Caco-2 (cell line): ENCODE data around the gene DOCK4. TPM values are rescaled to one million over a fixed set of nuclear protein-coding genes. Genes with fewer than 3 reads are reported as not detected.

Experiments
- BruUV-seq: library from RNA; stranded (reverse); fragments of 400-500 nt; replicated peaks from 2 replicates; lab custom pipeline; 2021; lab: Mats Ljungman, UMichigan
- CTCF ChIA-PET: fragments of 300-600 bp; sonication (Branson Sonifier 250); formaldehyde crosslinking; loops from one replicate; lab custom pipeline; 2022; ENCODE audit warnings: antibody characterized with exemption; lab: Charles Lee
- POLR2A ChIA-PET: fragments of 300-600 bp; sonication (Branson Sonifier 250); formaldehyde crosslinking; loops from one replicate; lab custom pipeline; 2022; ENCODE audit warnings: antibody characterized with exemption; lab: Charles Lee
- DNase-seq, 2 experiments: peaks; one replicate each; pipeline versions ENCODE4 v3.0.0 to v3.0.0-alpha.2; 2020 to 2022
- H3K27me3 ChIP-seq: replicated peaks from 2 replicates; pipeline ENCODE4 v1.6.0; 2011; ENCODE audit warnings: low read length; ENCODE audit not compliant: control insufficient read depth, insufficient read depth
- H3K36me3 ChIP-seq: 2 replicates; pipeline ENCODE4 v1.5.1; 2011; ENCODE audit warnings: low read length; ENCODE audit not compliant: control insufficient read depth, insufficient read depth
- H3K4me1 ChIP-seq: fragments of 250-450 bp; sonication (Bioruptor Pico); 2 replicates; pipeline ENCODE4 v1.5.1; 2020; ENCODE audit warnings: mild to moderate bottlenecking
- H3K4me3 ChIP-seq: 2 replicates; pipeline ENCODE4 v1.5.1; 2011; ENCODE audit warnings: low read depth, mild to moderate bottlenecking, control low read depth, low read length
- H3K9me3 ChIP-seq: fragments of 250-450 bp; sonication (Bioruptor Pico); 2 replicates; pipeline ENCODE4 v1.5.1; 2020; ENCODE audit warnings: mild to moderate bottlenecking, moderate library complexity
- H3K27ac Mint-ChIP-seq: one replicate; pipeline ENCODE4 v1.8.0; 2022; ENCODE audit warnings: mixed read lengths; ENCODE audit not compliant: unreplicated experiment
- H3K27me3 Mint-ChIP-seq: one replicate; pipeline ENCODE4 v1.8.0; 2022; ENCODE audit warnings: mixed read lengths; ENCODE audit not compliant: insufficient read depth, unreplicated experiment
- H3K36me3 Mint-ChIP-seq: one replicate; pipeline ENCODE4 v1.8.0; 2022; ENCODE audit warnings: mild to moderate bottlenecking, mixed read lengths; ENCODE audit not compliant: insufficient read depth, unreplicated experiment
- H3K4me1 Mint-ChIP-seq: one replicate; pipeline ENCODE4 v1.8.0; 2022; ENCODE audit warnings: low read depth, mixed read lengths; ENCODE audit not compliant: unreplicated experiment
- H3K4me3 Mint-ChIP-seq: one replicate; pipeline ENCODE4 v1.8.0; 2022; ENCODE audit warnings: mild to moderate bottlenecking, moderate library complexity, mixed read lengths; ENCODE audit not compliant: unreplicated experiment
- H3K9me3 Mint-ChIP-seq: one replicate; pipeline ENCODE4 v1.8.0; 2022; ENCODE audit warnings: mixed read lengths; ENCODE audit not compliant: unreplicated experiment
- intact Hi-C: fragments of 100-400 bp; cut with micrococcal nuclease; formaldehyde crosslinking; loops from one replicate; pipeline ENCODE4 v1.10.0; 2022; ENCODE audit not compliant: unreplicated experiment
- total RNA-seq: library from RNA; stranded (reverse); gene quantifications from 2 replicates; pipeline ENCODE4 v1.2.3, GENCODE V29; 2022
- TF ChIP-seq, protein P1 (sequence below), 2 experiments: fragments of 200-600 bp in 1 of 2; IDR thresholded peaks; 1 replicate in 1 of 2; 2 replicates in 1 of 2; pipeline versions ENCODE4 v1.5.1 to v1.8.0; 2011 to 2022; ENCODE audit warnings: antibody characterized with exemption in 1 of 2, control low read depth in 1 of 2, inconsistent platforms in 1 of 2, low read depth in 1 of 2, low read length in 1 of 2, mild to moderate bottlenecking in 1 of 2, moderate library complexity in 1 of 2; ENCODE audit not compliant: insufficient read depth in 1 of 2, severe bottlenecking in 1 of 2, unreplicated experiment in 1 of 2

DOCK4 gene
- total RNA-seq, 1 experiment from 2014 or later = 2.0 TPM

DNA sequence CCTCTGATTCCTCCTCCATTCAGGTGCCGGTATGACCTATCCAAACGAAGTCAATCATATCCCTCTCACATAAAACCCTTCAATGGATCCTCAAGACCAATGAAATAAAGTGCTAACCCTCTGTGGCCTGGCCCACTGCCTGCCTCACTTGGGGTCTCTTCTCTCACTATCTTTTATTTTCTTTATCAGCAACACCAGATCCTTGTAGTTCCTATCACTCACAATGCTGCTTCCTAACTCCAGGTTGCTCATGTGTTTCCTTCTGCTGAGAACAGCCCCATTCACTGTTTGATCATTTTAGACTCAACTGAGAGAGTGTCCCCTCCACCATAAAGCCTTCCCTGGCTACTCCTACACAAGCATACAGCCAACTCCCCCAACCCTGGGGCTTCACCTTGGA, 180.6 kb downstream of the DOCK4 start:
- intact Hi-C loops = no loop called here
- no TSS peak for BruUV-seq
- no peaks in the 10 kb centered on the region for H3K27me3 ChIP-seq
- Mint-ChIP-seq H3K4me1 (no peaks in the 10 kb centered on the region), H3K4me3 (no peak overlapping the region), H3K9me3 (no peaks in the 10 kb centered on the region), H3K36me3 (no peaks in the 10 kb centered on the region), H3K27ac (no peak overlapping the region), H3K27me3 (no peaks in the 10 kb centered on the region)
- no peak for DNase-seq
- ChIA-PET POLR2A (no interaction called here), CTCF (no interaction called here)
- H3K9me3 ChIP-seq = no peaks in the 10 kb centered on the region
- H3K4me3 ChIP-seq = no peak overlapping the region
- TF ChIP-seq, protein P1, sequence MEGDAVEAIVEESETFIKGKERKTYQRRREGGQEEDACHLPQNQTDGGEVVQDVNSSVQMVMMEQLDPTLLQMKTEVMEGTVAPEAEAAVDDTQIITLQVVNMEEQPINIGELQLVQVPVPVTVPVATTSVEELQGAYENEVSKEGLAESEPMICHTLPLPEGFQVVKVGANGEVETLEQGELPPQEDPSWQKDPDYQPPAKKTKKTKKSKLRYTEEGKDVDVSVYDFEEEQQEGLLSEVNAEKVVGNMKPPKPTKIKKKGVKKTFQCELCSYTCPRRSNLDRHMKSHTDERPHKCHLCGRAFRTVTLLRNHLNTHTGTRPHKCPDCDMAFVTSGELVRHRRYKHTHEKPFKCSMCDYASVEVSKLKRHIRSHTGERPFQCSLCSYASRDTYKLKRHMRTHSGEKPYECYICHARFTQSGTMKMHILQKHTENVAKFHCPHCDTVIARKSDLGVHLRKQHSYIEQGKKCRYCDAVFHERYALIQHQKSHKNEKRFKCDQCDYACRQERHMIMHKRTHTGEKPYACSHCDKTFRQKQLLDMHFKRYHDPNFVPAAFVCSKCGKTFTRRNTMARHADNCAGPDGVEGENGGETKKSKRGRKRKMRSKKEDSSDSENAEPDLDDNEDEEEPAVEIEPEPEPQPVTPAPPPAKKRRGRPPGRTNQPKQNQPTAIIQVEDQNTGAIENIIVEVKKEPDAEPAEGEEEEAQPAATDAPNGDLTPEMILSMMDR (IDR thresholded peaks at IDR 0.05; ENCODE audit: insufficient read depth in 1 of 2, low read depth in 1 of 2, low read length in 1 of 2, severe bottlenecking in 1 of 2, unreplicated experiment in 1 of 2) = no peak
- no peaks in the 10 kb centered on the region for H3K36me3 ChIP-seq
- H3K4me1 ChIP-seq = peaks cover 4% of the 10 kb centered on the region; the same call in 1 of the 2 replicates

DNA sequence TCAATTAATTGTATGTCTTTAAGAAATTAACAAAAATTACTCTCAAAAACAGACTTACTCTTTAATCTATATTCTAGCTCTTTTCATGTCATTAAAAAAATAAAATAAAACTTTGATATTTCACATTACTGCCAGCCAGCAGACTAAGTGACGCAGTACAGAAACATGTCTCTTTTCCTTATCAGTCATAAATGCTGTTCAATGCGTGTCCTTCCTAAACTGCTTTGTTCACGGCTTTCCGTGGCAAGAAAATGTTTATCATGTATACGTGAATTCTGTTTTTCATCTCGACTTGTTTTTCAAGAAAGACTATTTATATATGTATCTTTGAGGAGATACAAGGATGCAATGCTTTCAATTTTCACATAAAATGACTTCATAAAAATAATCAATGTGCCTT, 182.4 kb downstream of the DOCK4 start:
- no peaks in the 10 kb centered on the region for H3K4me1 Mint-ChIP-seq
- DNase-seq = no peak
- intact Hi-C loops = no loop called here
- CTCF ChIA-PET = no interaction called here
- H3K9me3 Mint-ChIP-seq = no peaks in the 10 kb centered on the region
- Histone ChIP-seq H3K36me3 (no peaks in the 10 kb centered on the region), H3K27me3 (no peaks in the 10 kb centered on the region), H3K9me3 (no peaks in the 10 kb centered on the region), H3K4me1 (peaks cover 4% of the 10 kb centered on the region; the same call in 1 of the 2 replicates), H3K4me3 (no peak overlapping the region)
- H3K4me3 Mint-ChIP-seq = no peak overlapping the region
- no peaks in the 10 kb centered on the region for H3K27me3 Mint-ChIP-seq
- no peaks in the 10 kb centered on the region for H3K36me3 Mint-ChIP-seq
- TF ChIP-seq, protein P1 (IDR thresholded peaks at IDR 0.05; ENCODE audit: insufficient read depth in 1 of 2, low read depth in 1 of 2, low read length in 1 of 2, severe bottlenecking in 1 of 2, unreplicated experiment in 1 of 2) = no peak
- no TSS peak for BruUV-seq
- POLR2A ChIA-PET = no interaction called here
- no peak overlapping the region for H3K27ac Mint-ChIP-seq

DNA sequence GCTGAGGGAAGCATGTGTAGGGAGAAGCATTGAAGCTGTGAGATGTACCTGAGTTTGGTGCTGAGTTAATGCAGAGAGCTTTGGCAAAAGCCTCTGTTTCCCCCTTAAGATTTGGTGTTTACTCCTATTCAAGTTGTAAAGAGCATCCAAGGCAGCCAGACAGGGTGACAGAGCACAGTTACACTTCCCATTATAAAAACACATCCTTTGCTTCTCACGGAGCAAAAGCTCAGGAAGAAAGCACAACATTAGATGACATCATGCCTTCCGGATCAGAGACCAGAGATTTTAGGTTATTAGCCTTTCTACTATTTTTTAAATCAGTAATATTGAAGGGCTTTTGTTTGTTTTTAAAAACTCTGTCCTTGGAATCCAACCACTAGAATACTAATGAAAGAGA, 182.9 kb downstream of the DOCK4 start:
- Mint-ChIP-seq H3K4me1 (no peaks in the 10 kb centered on the region), H3K9me3 (no peaks in the 10 kb centered on the region), H3K36me3 (no peaks in the 10 kb centered on the region), H3K27ac (no peak overlapping the region), H3K27me3 (no peaks in the 10 kb centered on the region), H3K4me3 (no peak overlapping the region)
- no peaks in the 10 kb centered on the region for H3K27me3 ChIP-seq
- TF ChIP-seq, protein P1 (IDR thresholded peaks at IDR 0.05; ENCODE audit: insufficient read depth in 1 of 2, low read depth in 1 of 2, low read length in 1 of 2, severe bottlenecking in 1 of 2, unreplicated experiment in 1 of 2) = no peak
- no TSS peak for BruUV-seq
- H3K36me3 ChIP-seq = no peaks in the 10 kb centered on the region
- H3K4me3 ChIP-seq = no peak overlapping the region
- ChIA-PET POLR2A (no interaction called here), CTCF (no interaction called here)
- peaks cover 4% of the 10 kb centered on the region; the same call in 1 of the 2 replicates for H3K4me1 ChIP-seq
- DNase-seq = no peak
- no peaks in the 10 kb centered on the region for H3K9me3 ChIP-seq
- intact Hi-C loops = no loop called here
